B cell (primary cell): ENCODE results near the gene ATN1. TPM values are rescaled to one million over a fixed set of nuclear protein-coding genes. Genes with fewer than 3 reads are reported as not detected.

Experiments
- ATAC-seq: fragments of 200-7000 bp; cut with Tn5 transposase; one replicate; pipeline ENCODE4 v1.10.0; 2021; ENCODE audit warnings: low read depth, mild to moderate bottlenecking, moderate number of reproducible peaks, moderate library complexity
- CTCF ChIA-PET: fragments of 350-600 bp; sonication (Branson Sonifier 250); formaldehyde crosslinking; loops from one replicate; lab custom pipeline; 2021; ENCODE audit warnings: antibody characterized with exemption, inconsistent platforms; lab: Charles Lee
- POLR2A ChIA-PET: fragments of 350-600 bp; sonication (Branson Sonifier 250); formaldehyde crosslinking; loops from one replicate; lab custom pipeline; 2021; ENCODE audit warnings: antibody characterized with exemption; lab: Charles Lee
- DNase-seq: peaks from one replicate; pipeline ENCODE4 v3.0.0; 2013
- H2AFZ ChIP-seq: 2 replicates; pipeline ENCODE4 v1.6.1; 2012; ENCODE audit warnings: mild to moderate bottlenecking, low read depth, low read length; ENCODE audit not compliant: insufficient read depth, poor library complexity, severe bottlenecking
- H3K27ac ChIP-seq, 2 donors: 1 replicate in 1 of 2; 2 replicates in 1 of 2; pipeline ENCODE4 v1.5.1; 2012 to 2013; ENCODE audit warnings: low read length in 2 of 2, mild to moderate bottlenecking in 2 of 2, moderate library complexity in 1 of 2
- H3K27me3 ChIP-seq, 4 experiments: fragments of 200-600 bp in 1 of 4; sonication (generic) in 1 of 4; replicated peaks in 1 of 4; 1 replicate in 2 of 4; 2 replicates in 2 of 4; pipeline versions ENCODE4 v1.6.1 to v1.7.0; 2013 to 2016; ENCODE audit warnings: low read length in 3 of 4, mild to moderate bottlenecking in 2 of 4, mixed read lengths in 1 of 4, moderate library complexity in 1 of 4; ENCODE audit not compliant: insufficient read depth in 4 of 4, control insufficient read depth in 3 of 4; ENCODE audit errors: control extremely low read depth in 1 of 4
- H3K36me3 ChIP-seq, 2 experiments: replicated peaks in 1 of 2; 1 replicate in 1 of 2; 2 replicates in 1 of 2; pipeline versions ENCODE4 v1.6.1 to v1.7.1; 2013; ENCODE audit warnings: low read length in 1 of 2; ENCODE audit not compliant: insufficient read depth in 2 of 2, control insufficient read depth in 1 of 2; ENCODE audit errors: control extremely low read depth in 1 of 2, extremely low read depth in 1 of 2
- H3K4me1 ChIP-seq, 2 donors: fragments of 200-600 bp in 1 of 2; sonication (generic) in 1 of 2; 1 replicate in 1 of 2; 2 replicates in 1 of 2; pipeline versions ENCODE4 v1.5.1 to v1.6.1; 2013 to 2017; ENCODE audit warnings: low read length in 2 of 2; ENCODE audit not compliant: control insufficient read depth in 2 of 2, insufficient read depth in 2 of 2
- H3K4me2 ChIP-seq: replicated peaks from 2 replicates; pipeline ENCODE3; 2012; ENCODE audit warnings: mild to moderate bottlenecking, low read depth, low read length; ENCODE audit not compliant: poor library complexity, severe bottlenecking
- H3K4me3 ChIP-seq, 5 experiments: fragments of 200-600 bp in 1 of 5; sonication (generic) in 1 of 5; 1 replicate in 3 of 5; 2 replicates in 2 of 5; pipeline versions ENCODE4 v1.5.1 to v1.7.0; 2011 to 2016; ENCODE audit warnings: low read length in 4 of 5, mild to moderate bottlenecking in 4 of 5, low read depth in 2 of 5, control low read depth in 1 of 5, moderate library complexity in 1 of 5; ENCODE audit not compliant: insufficient read depth in 1 of 5; ENCODE audit errors: control extremely low read depth in 1 of 5, extremely low read depth in 1 of 5
- H3K79me2 ChIP-seq: fragments of 200-600 bp; sonication (generic); one replicate; pipeline ENCODE4 v1.6.0; 2016; ENCODE audit warnings: low read length; ENCODE audit not compliant: control insufficient read depth, insufficient read depth
- H3K9ac ChIP-seq: fragments of 200-600 bp; sonication (generic); 2 replicates; pipeline ENCODE4 v1.6.1; 2017; ENCODE audit warnings: mild to moderate bottlenecking, low read length, moderate library complexity
- H3K9me3 ChIP-seq, 3 donors: one replicate each; pipeline versions ENCODE4 v1.6.1 to v1.7.1; 2013; ENCODE audit warnings: low read length in 2 of 3; ENCODE audit not compliant: control insufficient read depth in 2 of 3, insufficient read depth in 1 of 3; ENCODE audit errors: control extremely low read depth in 1 of 3
- H4K20me1 ChIP-seq: 2 replicates; pipeline ENCODE4 v1.6.0; 2012; ENCODE audit warnings: mild to moderate bottlenecking, low read length; ENCODE audit not compliant: insufficient read depth, control insufficient read depth, poor library complexity, severe bottlenecking
- H3K27ac Mint-ChIP-seq: one replicate; pipeline ENCODE4 v1.8.0; 2021; ENCODE audit warnings: mixed read lengths
- H3K27me3 Mint-ChIP-seq: one replicate; pipeline ENCODE4 v1.8.0; 2021; ENCODE audit warnings: mixed read lengths
- H3K4me1 Mint-ChIP-seq: one replicate; pipeline ENCODE4 v1.8.0; 2021; ENCODE audit warnings: mixed read lengths
- H3K4me3 Mint-ChIP-seq: one replicate; pipeline ENCODE4 v1.8.0; 2021; ENCODE audit warnings: mixed read lengths
- H3K9me3 Mint-ChIP-seq: one replicate; pipeline ENCODE4 v1.8.0; 2022; ENCODE audit warnings: mixed read lengths; ENCODE audit not compliant: insufficient read depth
- CTCF ChIP-seq: fragments of 200-600 bp; IDR thresholded peaks from one replicate; pipeline ENCODE4 v1.8.0; 2022; ENCODE audit warnings: antibody characterized with exemption, mild to moderate bottlenecking
- EZH2 ChIP-seq: IDR thresholded peaks from 2 replicates; pipeline ENCODE4 v1.6.1; 2012; ENCODE audit warnings: borderline replicate concordance, low read depth, mild to moderate bottlenecking, moderate library complexity, low read length; ENCODE audit not compliant: insufficient read depth, poor library complexity, severe bottlenecking
- WGBS: methylation state at CpG from one replicate; pipeline ENCODE4 v1.1.5; 2013; ENCODE audit warnings: missing lambda C conversion rate; ENCODE audit not compliant: insufficient coverage; 5-methylcytosine and 5-hydroxymethylcytosine counted together
- intact Hi-C: fragments of 100-400 bp; cut with micrococcal nuclease; formaldehyde crosslinking; loops from one replicate; pipeline ENCODE4 v1.10.0; 2022
- polyA plus RNA-seq: library from polyadenylated mRNA; depleted of rRNA; stranded (reverse); fragments of >200 nt; gene quantifications from 2 replicates; pipeline ENCODE4 v1.2.3, GENCODE V29; 2012
- total RNA-seq, 2 donors: library from RNA; stranded (reverse); fragments of 120-200 nt in 1 of 2; gene quantifications; 1 replicate in 1 of 2; 2 replicates in 1 of 2; pipeline versions ENCODE4 v1.2.3 to v1.2.4, GENCODE V29; 2013 to 2022

Gene ATN1
- total and polyA plus RNA-seq, 2 donors (not counting 1 experiment from before 2014, with no cell fraction given): 21.0 to 50.8 TPM

GRCh38 chr12:6914246-6914946, 13.4 kb upstream of the ATN1 start, which contains the start of gene ENO2:
Gene ENO2, plus strand, starts transcription at chr12:6914580. Its CDS starts 1,253 bp downstream, at chr12:6915833.
- intact Hi-C loops: loop anchor here (1.0 kb wide), 1 partner anchor 10 kb away; the partner anchor contains the start of gene LRRC23
- Histone ChIP-seq H3K4me2 (peak within 1 kb of the TSS; percentile 92), H2AFZ (peak within 1 kb of the TSS; percentile 85), H3K9ac (peak within 1 kb of the TSS; percentile 80), H3K79me2 (no peaks in the 10 kb centered on the region), H3K27ac (peak within 1 kb of the TSS; percentile 43 to 64), H4K20me1 (no peaks in the 10 kb centered on the region), H3K9me3 (peaks cover 0 to 3% (median 0%) of the 10 kb centered on the region in 3 donors), H3K4me3 (peak within 1 kb of the TSS in 4 of 5 experiments; percentile 38 to 75 (median 58)), H3K36me3 (peaks cover 0 to 4% of the 10 kb centered on the region in 2 experiments), H3K27me3 (peaks cover 0 to 10% (median 1%) of the 10 kb centered on the region in 4 experiments), H3K4me1 (peaks cover 11 to 19% of the 10 kb centered on the region in 2 donors)
- peak; percentile 91 for ATAC-seq
- Mint-ChIP-seq H3K27me3 (no peaks in the 10 kb centered on the region), H3K9me3 (no peaks in the 10 kb centered on the region), H3K27ac (peak within 1 kb of the TSS; percentile 89), H3K4me3 (peak within 1 kb of the TSS; percentile 89), H3K4me1 (peaks cover 25% of the 10 kb centered on the region)
- DNase-seq: peak; percentile 83
- TF ChIP-seq CTCF: no peak
- TF ChIP-seq EZH2: no peak
- ChIA-PET POLR2A (interaction anchor here (0.5 to 1.8 kb wide), 9 partner anchors 9 to 194 kb away, joined by 3 to 8 read pairs (median 4); partner anchors contain the start of genes ATN1, C12orf57 and RNU7-1), CTCF (interaction anchor here (0.7 to 2.0 kb wide), 5 partner anchors 8 to 50 kb away, joined by 4 to 10 read pairs (median 6); no protein-coding TSS in a partner anchor)
- WGBS: under 1% methylated on average over 56 of the region's 68 CpGs
